Pancreas (tissue), 10 donors: Measurements from ENCODE around the gene GGA3. TPM values are rescaled to one million over a fixed set of nuclear protein-coding genes. Genes with fewer than 3 reads are reported as not detected.

Experiments
- ATAC-seq, 4 donors: fragments of 200-7000 bp; cut with Tn5 transposase; one replicate each; pipeline versions ENCODE4 v1.8.0 to v1.9.1; 2020; ENCODE audit warnings: mild to moderate bottlenecking in 4 of 4, moderate library complexity in 4 of 4
- DNase-seq, 6 donors: peaks; one replicate each; pipeline ENCODE4 v3.0.0-alpha.2; 2020
- FAIRE-seq: peaks from 2 replicates; lab custom pipeline; 2012; peaks lifted over from hg19 to GRCh38; lab: Jason Lieb, UNC
- H3K27ac ChIP-seq, 4 donors: fragments of 200-600 bp; sonication (generic); 1 replicate in 3 of 4; 2 replicates in 1 of 4; pipeline versions ENCODE4 v1.5.0 to v1.8.0; 2020
- H3K27me3 ChIP-seq, 4 donors: fragments of 200-600 bp; one replicate each; pipeline ENCODE4 v1.8.0; 2021
- H3K36me3 ChIP-seq, 3 donors: fragments of 200-600 bp; sonication (generic) in 1 of 3; one replicate each; pipeline versions ENCODE4 v1.5.0 to v1.8.0; 2020 to 2021
- H3K4me1 ChIP-seq, 3 donors: fragments of 200-600 bp; one replicate each; pipeline ENCODE4 v1.8.0; 2021
- H3K4me3 ChIP-seq, 4 donors: fragments of 200-600 bp; sonication (generic) in 2 of 4; one replicate each; pipeline versions ENCODE4 v1.5.0 to v1.8.0; 2020 to 2021
- H3K9me3 ChIP-seq, 4 donors: fragments of 200-600 bp; one replicate each; pipeline ENCODE4 v1.8.0; 2021
- WGBS, 2 donors: extraction: QIAGEN DNeasy Blood & Tissue Kit; methylation state at CpG; one replicate each; pipeline ENCODE4 v1.1.7; 2013; 5-methylcytosine and 5-hydroxymethylcytosine counted together
- intact Hi-C, 3 donors: fragments of 100-400 bp; cut with DNase I; formaldehyde crosslinking; loops; one replicate each; pipeline versions ENCODE4 v1.11.1 to v1.14.2; 2022
- polyA plus RNA-seq, 2 donors: library from polyadenylated mRNA; stranded (reverse); fragments of 200-250 nt; gene quantifications; one replicate each; pipeline ENCODE4 v1.2.3, GENCODE V29; 2013
- total RNA-seq, 6 donors: library from RNA; stranded (reverse); fragmentation: NEBNext Ultra II Directional in 4 of 6; extraction: Animal tissue kit (Norgen Biotek cat#: 25700) in 4 of 6; gene quantifications; one replicate each; pipeline versions ENCODE4 v1.2.1 to v1.2.4, GENCODE V29; 2021 to 2023
- TF ChIP-seq, protein P1 (sequence below), 4 donors: fragments of 200-600 bp; sonication (generic) in 3 of 4; IDR thresholded peaks; one replicate each; pipeline versions ENCODE4 v1.5.0 to v1.8.0; 2021; ENCODE audit warnings: antibody characterized with exemption in 4 of 4
- donor health status: healthy with polysubstance abuse.
- donor health status: DM: no; HTN: no; CAD: no; lungs with moderate emphysema.
- donor health status: DM: no; HTN: no; CAD: no.
- donor health status: control.
- donor health status: control.
- donor health status: Bipolar disorder and iron deficiency.
- donor health status: DM: yes; HTN: yes; CAD: no.
- donor health status: DM: no; HTN: no; CAD: no.
- donor health status: DM: no; HTN: no; CAD: no.
- donor health status: DM: yes; HTN: yes; CAD: no.

The GGA3 gene, protein sequence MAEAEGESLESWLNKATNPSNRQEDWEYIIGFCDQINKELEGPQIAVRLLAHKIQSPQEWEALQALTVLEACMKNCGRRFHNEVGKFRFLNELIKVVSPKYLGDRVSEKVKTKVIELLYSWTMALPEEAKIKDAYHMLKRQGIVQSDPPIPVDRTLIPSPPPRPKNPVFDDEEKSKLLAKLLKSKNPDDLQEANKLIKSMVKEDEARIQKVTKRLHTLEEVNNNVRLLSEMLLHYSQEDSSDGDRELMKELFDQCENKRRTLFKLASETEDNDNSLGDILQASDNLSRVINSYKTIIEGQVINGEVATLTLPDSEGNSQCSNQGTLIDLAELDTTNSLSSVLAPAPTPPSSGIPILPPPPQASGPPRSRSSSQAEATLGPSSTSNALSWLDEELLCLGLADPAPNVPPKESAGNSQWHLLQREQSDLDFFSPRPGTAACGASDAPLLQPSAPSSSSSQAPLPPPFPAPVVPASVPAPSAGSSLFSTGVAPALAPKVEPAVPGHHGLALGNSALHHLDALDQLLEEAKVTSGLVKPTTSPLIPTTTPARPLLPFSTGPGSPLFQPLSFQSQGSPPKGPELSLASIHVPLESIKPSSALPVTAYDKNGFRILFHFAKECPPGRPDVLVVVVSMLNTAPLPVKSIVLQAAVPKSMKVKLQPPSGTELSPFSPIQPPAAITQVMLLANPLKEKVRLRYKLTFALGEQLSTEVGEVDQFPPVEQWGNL
- total RNA-seq: 10 to 100 TPM; 13.9 to 31.1 (median 20.2) TPM
- polyA plus RNA-seq: 10 to 100 TPM; 25.9 to 39.7 TPM

DNA sequence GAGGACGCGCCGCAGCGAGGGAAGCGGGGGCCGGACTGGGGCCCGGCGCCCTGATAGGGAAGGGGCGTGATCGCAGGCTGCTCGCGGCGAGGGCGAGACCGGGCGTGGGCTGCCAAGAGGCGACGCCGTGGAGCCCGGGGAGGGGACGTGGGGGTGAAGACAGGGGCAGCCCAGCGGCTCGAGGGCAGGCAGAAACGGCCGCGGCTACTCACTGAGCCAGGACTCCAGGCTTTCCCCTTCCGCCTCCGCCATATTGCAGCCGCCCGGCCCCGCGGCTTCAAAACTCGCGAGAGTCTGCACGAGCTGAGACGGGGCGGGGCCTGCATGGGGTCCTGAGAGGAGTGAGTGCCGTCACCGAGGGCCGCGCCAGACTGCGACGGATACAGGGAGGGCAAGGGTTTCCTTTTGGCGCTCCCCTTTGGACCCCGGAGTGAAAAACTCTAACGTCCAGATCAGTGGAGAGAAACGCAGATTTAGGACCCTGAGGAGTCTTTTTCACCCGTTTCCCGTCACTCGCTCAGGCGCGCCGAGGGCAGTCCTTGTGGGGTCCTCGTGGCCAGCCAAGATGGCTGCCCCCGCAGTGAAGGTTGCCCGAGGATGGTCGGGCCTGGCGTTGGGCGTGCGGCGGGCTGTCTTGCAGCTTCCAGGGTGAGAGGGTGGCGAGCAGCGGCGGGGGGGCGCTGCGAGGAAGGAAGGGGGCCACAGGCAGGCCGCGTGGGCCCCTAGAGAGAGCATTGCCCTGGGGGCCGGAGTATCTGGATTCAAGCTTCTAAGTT lies at the start of gene GGA3, which contains the start of gene MRPS7:
GGA3 (minus strand) TSS at position 271 of the 776 bp plus-strand sequence; CDS start at position 252, 19 bp downstream.
MRPS7 (plus strand) TSS at position 544 of the 776 bp plus-strand sequence; CDS start at position 566, 22 bp downstream.
- no peak for FAIRE-seq
- Histone ChIP-seq H3K4me3 (peak within 1 kb of the TSS; percentile 98 to 100 (median 100)), H3K4me1 (peaks cover 8 to 17% (median 10%) of the 10 kb centered on the region in 3 donors)

DNA sequence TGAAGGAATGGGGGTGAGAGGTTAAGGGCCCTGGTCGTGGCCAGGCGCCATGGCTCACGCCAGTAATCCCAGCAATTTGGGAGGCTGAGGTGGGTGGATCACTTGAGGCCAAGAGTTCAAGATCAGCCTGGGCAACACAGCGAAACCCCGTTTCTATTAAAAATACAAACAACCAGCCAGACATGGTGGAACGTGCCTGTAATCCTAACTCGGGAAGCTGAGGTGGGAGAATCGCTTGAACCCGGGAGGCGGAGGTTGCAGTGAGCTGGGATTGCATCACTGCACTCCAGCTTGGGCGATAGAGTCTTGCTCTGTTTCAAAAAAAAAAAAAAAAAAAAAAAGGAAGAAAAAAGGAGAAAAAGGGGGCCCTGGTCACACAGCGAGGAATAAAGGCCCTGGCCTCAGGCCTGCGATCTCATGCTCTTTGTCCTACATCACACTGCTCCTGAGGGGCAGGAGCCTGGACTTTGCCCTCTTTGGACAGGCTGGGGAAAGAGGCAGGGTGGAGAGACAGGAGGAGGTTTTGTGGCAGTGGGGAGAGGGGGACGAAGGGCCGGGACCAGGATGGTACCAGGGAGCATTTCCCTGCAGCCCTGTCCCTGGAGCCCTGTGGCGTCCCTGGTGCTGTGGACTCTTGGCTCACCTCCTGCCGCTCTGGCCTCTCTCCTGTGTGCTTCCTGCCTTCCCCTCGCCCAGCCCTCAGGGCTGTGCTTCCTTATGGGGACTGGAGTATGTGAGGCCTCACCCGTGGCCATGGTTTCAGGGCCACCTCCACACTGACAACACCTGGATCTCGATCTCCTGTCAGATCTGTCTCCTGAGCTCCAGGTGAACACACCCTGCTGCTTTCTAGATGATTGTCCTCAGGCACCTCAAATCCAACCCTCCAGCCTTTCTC lies 47.6 kb upstream of the GGA3 start:
- Histone ChIP-seq H3K27me3 (no peaks in the 10 kb centered on the region), H3K36me3 (no peaks in the 10 kb centered on the region), H3K27ac (peak overlapping the region; percentile 24 to 72 (median 56)), H3K9me3 (no peaks in the 10 kb centered on the region), H3K4me1 (peaks cover 0 to 13% (median 8%) of the 10 kb centered on the region in 3 donors), H3K4me3 (no peak overlapping the region)
- peak; percentile 32 to 69 (median 52) for DNase-seq
- intact Hi-C loops: no loop called here
- FAIRE-seq: no peak
- ATAC-seq: peak; percentile 78 to 88 (median 84)
- TF ChIP-seq, protein P1, sequence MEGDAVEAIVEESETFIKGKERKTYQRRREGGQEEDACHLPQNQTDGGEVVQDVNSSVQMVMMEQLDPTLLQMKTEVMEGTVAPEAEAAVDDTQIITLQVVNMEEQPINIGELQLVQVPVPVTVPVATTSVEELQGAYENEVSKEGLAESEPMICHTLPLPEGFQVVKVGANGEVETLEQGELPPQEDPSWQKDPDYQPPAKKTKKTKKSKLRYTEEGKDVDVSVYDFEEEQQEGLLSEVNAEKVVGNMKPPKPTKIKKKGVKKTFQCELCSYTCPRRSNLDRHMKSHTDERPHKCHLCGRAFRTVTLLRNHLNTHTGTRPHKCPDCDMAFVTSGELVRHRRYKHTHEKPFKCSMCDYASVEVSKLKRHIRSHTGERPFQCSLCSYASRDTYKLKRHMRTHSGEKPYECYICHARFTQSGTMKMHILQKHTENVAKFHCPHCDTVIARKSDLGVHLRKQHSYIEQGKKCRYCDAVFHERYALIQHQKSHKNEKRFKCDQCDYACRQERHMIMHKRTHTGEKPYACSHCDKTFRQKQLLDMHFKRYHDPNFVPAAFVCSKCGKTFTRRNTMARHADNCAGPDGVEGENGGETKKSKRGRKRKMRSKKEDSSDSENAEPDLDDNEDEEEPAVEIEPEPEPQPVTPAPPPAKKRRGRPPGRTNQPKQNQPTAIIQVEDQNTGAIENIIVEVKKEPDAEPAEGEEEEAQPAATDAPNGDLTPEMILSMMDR (IDR thresholded peaks at IDR 0.05): no peak
- WGBS, 2 donors: 48 to 50% methylated on average over 20 of the region's 20 CpGs

More for the DNA sequence above, at the start of gene GGA3, which contains the start of gene MRPS7:
- Histone ChIP-seq H3K9me3 (no peaks in the 10 kb centered on the region), H3K27ac (peak within 1 kb of the TSS; percentile 96 to 99 (median 98)), H3K36me3 (peaks cover 3 to 17% (median 4%) of the 10 kb centered on the region in 3 donors), H3K27me3 (no peaks in the 10 kb centered on the region)
- TF ChIP-seq, protein P1 (IDR thresholded peaks at IDR 0.05): no peak
- ATAC-seq (peak; percentile 98 to 99 (median 98)), DNase-seq (peak; percentile 92 to 98 (median 94))
- intact Hi-C loops: no loop called here
- WGBS, 2 donors: 1% methylated on average over 58 to 68 of the region's 69 CpGs

DNA sequence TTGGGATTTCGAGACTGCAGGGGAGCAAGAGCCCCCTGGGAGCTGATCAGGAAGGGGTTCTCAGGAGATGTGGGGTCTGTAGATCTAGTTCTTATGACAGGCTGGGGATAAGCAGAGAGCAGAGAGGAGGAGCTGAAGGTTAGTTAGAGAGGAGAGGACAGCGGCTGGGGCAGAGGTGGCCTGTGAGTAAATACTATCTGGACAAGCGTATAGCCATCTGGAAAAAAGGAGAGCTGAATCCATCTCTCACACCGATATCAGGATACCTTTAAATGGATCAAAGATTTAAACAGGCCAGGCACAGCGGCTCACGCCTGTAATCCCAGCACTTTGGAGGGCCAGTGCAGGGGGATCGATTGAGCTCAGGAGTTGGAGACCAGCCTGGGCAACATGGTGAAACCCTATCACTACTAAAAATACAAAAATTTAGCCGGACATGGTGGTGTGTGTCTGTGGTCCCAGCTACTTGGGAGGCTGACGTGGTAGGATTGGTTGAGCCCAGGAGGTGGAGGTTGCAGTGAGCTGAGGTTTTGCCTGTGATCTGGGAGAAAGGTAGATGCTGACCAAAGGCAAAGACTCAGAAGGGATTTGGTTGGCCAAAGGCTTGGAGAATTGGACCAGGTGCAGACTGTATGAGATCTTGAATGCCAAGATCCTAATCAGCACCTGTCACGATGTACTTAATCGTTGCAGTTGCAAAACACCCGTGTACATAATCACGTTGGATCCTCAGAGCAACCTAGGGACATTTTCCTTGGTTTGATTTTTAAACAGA lies 46.7 kb upstream of the GGA3 start:
- intact Hi-C loops: no loop called here
- no peak for FAIRE-seq

More for the DNA sequence above, 46.7 kb upstream of the GGA3 start:
- ATAC-seq (peak in 1 of 4 donors; percentile 15), DNase-seq (no peak)
- 68% methylated on average over 13 of the region's 13 CpGs for WGBS, 2 donors
- Histone ChIP-seq H3K27me3 (no peaks in the 10 kb centered on the region), H3K4me3 (no peak overlapping the region), H3K36me3 (no peaks in the 10 kb centered on the region), H3K27ac (peak overlapping the region in 2 of 4 donors; percentile 72), H3K4me1 (peaks cover 0 to 13% (median 8%) of the 10 kb centered on the region in 3 donors), H3K9me3 (no peaks in the 10 kb centered on the region)
- TF ChIP-seq, protein P1 (IDR thresholded peaks at IDR 0.05): no peak
